ENCODE measurements around the gene FGGY. TPM values are rescaled to one million over a fixed set of nuclear protein-coding genes. Genes with fewer than 3 reads are reported as not detected.

The FGGY gene
- total RNA-seq, 1 experiment from 2014 or later = 14.6 TPM

DNA sequence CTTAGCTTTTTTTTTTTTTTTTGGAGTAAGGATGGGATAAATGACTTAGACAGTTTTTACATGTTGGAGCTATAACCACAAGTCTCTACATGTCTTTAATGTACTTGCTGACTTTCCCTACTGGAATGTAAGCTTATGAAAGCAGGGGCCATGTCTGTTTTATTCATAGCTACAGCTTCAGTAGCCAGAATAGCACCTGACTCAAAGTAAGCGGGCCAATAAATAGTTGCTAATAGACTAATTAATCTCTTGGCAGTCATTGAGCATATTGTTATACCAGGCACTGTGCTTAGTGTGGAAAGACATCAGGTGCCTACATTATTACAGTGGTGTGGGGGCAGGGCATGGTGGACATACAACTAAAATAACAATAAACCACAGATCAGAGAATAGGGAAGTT is 433.4 kb downstream of the FGGY start:
- H4K8ac ChIP-seq (replicated peaks; ENCODE audit: insufficient read length, low read depth, low read length) = no peak overlapping the region

More for the DNA sequence above, 433.4 kb downstream of the FGGY start:
- H2BK120ac ChIP-seq (ENCODE audit: low read depth, low read length, poor library complexity, severe bottlenecking) = no peak overlapping the region
- Mint-ChIP-seq H3K36me3 (ENCODE audit: insufficient read depth in 1 of 3, low read depth in 3 of 3) (peaks cover under 1 to 14% (median under 1%) of the 10 kb centered on the region in 3 experiments; a peak in 5 of 7 replicates), H3K4me1 (peaks cover 13 to 16% of the 10 kb centered on the region in 2 experiments), H3K27me3 (ENCODE audit: low read depth) (no peaks in the 10 kb centered on the region), H3K4me3 (no peak overlapping the region), H3K9me3 (peaks cover 2 to 4% of the 10 kb centered on the region in 2 experiments; a peak in 3 of 5 replicates), H3K27ac (no peak overlapping the region)
- no peak overlapping the region for H3K9ac ChIP-seq (ENCODE audit: extremely low read depth, insufficient read length, low read length)
- no peak overlapping the region for H3K23ac ChIP-seq (ENCODE audit: insufficient read length, low read depth, low read length)
- H2AFZ ChIP-seq (ENCODE audit: low read length) = no peak overlapping the region
- no peak overlapping the region for H3K4me2 ChIP-seq (ENCODE audit: insufficient read depth, insufficient read length, low read length)
- no peak overlapping the region for H3K4ac ChIP-seq (ENCODE audit: low read depth, low read length)
- H3K14ac ChIP-seq (ENCODE audit: insufficient read depth, low read length) = no peak overlapping the region
- no peak overlapping the region for H3K27ac ChIP-seq (ENCODE audit: insufficient read length, low read depth, low read length)
- TF ChIP-seq, protein P1, sequence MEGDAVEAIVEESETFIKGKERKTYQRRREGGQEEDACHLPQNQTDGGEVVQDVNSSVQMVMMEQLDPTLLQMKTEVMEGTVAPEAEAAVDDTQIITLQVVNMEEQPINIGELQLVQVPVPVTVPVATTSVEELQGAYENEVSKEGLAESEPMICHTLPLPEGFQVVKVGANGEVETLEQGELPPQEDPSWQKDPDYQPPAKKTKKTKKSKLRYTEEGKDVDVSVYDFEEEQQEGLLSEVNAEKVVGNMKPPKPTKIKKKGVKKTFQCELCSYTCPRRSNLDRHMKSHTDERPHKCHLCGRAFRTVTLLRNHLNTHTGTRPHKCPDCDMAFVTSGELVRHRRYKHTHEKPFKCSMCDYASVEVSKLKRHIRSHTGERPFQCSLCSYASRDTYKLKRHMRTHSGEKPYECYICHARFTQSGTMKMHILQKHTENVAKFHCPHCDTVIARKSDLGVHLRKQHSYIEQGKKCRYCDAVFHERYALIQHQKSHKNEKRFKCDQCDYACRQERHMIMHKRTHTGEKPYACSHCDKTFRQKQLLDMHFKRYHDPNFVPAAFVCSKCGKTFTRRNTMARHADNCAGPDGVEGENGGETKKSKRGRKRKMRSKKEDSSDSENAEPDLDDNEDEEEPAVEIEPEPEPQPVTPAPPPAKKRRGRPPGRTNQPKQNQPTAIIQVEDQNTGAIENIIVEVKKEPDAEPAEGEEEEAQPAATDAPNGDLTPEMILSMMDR (conservative IDR thresholded peaks at IDR 0.05) = no peak
- no peak overlapping the region for H3K18ac ChIP-seq (ENCODE audit: insufficient read length, low read depth, low read length)
- no CpG with 5 or more reads among the region's 1 CpG for WGBS (ENCODE audit: extremely low coverage, insufficient read length, low lambda C conversion rate)
- no peaks in the 10 kb centered on the region for H3K9me3 ChIP-seq (ENCODE audit: control insufficient read depth, low read depth, low read length)
- no peak for DNase-seq
- H3K79me2 ChIP-seq (ENCODE audit: insufficient read depth, low read length) = no peaks in the 10 kb centered on the region
- H2BK20ac ChIP-seq (ENCODE audit: low read depth, low read length, poor library complexity, severe bottlenecking) = no peak overlapping the region
- H3K79me1 ChIP-seq (ENCODE audit: insufficient read depth, low read depth, low read length, poor library complexity, severe bottlenecking) = no peaks in the 10 kb centered on the region
- no peaks in the 10 kb centered on the region for H4K20me1 ChIP-seq (ENCODE audit: control insufficient read depth, insufficient read depth, insufficient read length)
- no peak overlapping the region for H4K91ac ChIP-seq (ENCODE audit: insufficient read length, low read depth, low read length)
- no peak overlapping the region for H3K56ac ChIP-seq (ENCODE audit: insufficient read length, low read depth, low read length)
- H3K23me2 ChIP-seq (ENCODE audit: insufficient read length, low read depth, low read length, poor library complexity, severe bottlenecking) = no peaks in the 10 kb centered on the region
- no peak overlapping the region for H3T11ph ChIP-seq (ENCODE audit: low read length)
- H2BK12ac ChIP-seq (ENCODE audit: insufficient read length, low read depth, low read length) = no peak overlapping the region
- no peaks in the 10 kb centered on the region; the same call in 1 of the 2 replicates for H3K4me1 ChIP-seq (ENCODE audit: insufficient read depth, low read length)
- no peaks in the 10 kb centered on the region for H3K27me3 ChIP-seq (ENCODE audit: insufficient read depth, low read length)
- H4K5ac ChIP-seq (ENCODE audit: insufficient read length, low read depth, low read length) = no peak overlapping the region
- no peak overlapping the region for H2AK5ac ChIP-seq (ENCODE audit: insufficient read length, low read length)
- H2BK15ac ChIP-seq (ENCODE audit: low read depth, low read length) = no peak overlapping the region
- H2BK5ac ChIP-seq (ENCODE audit: insufficient read length, low read length) = no peak overlapping the region
